Keratinocyte (primary cell): ENCODE data around the gene BANP. TPM values are rescaled to one million over a fixed set of nuclear protein-coding genes. Genes with fewer than 3 reads are reported as not detected.

Experiments used
- DNase-seq: peaks from one replicate; pipeline ENCODE4 v3.0.0-alpha.2; 2011; ENCODE audit warnings: low read depth, missing footprints, low spot score
- FAIRE-seq: peaks from 2 replicates; lab custom pipeline; 2011; peaks lifted over from hg19 to GRCh38; lab: Jason Lieb, UNC
- H2AFZ ChIP-seq: 2 replicates; pipeline ENCODE4 v1.6.0; 2012; ENCODE audit warnings: low read length, control low read depth, inconsistent platforms; ENCODE audit not compliant: control insufficient read depth
- H3K27ac ChIP-seq: 2 replicates; pipeline ENCODE4 v1.5.1; 2011; ENCODE audit warnings: low read length; ENCODE audit not compliant: control insufficient read depth, insufficient read depth
- H3K27me3 ChIP-seq: 3 replicates; pipeline ENCODE4 v1.6.0; 2011; ENCODE audit warnings: low read length; ENCODE audit not compliant: control insufficient read depth, insufficient read depth; ENCODE audit errors: extremely low read depth
- H3K36me3 ChIP-seq, 2 experiments: 2 replicates in 1 of 2; 3 replicates in 1 of 2; pipeline ENCODE4 v1.5.1; 2011; ENCODE audit warnings: low read length in 2 of 2, mild to moderate bottlenecking in 1 of 2; ENCODE audit not compliant: control insufficient read depth in 2 of 2, insufficient read depth in 2 of 2; ENCODE audit errors: extremely low read depth in 1 of 2
- H3K4me1 ChIP-seq: 3 replicates; pipeline ENCODE4 v1.5.1; 2011; ENCODE audit warnings: low read length; ENCODE audit not compliant: control insufficient read depth, insufficient read depth; ENCODE audit errors: extremely low read depth
- H3K4me2 ChIP-seq: 3 replicates; pipeline ENCODE4 v1.6.0; 2011; ENCODE audit warnings: low read depth, low read length; ENCODE audit not compliant: control insufficient read depth, insufficient read depth; ENCODE audit errors: extremely low read depth
- H3K4me3 ChIP-seq, 3 experiments: fragments of 200-600 bp in 1 of 3; sonication (generic) in 1 of 3; 2 replicates in 2 of 3; 3 replicates in 1 of 3; pipeline ENCODE4 v1.5.1; 2011 to 2016; ENCODE audit warnings: low read length in 3 of 3, mild to moderate bottlenecking in 3 of 3, control low read depth in 2 of 3, inconsistent platforms in 1 of 3, low read depth in 1 of 3, mixed read lengths in 1 of 3, mixed run types in 1 of 3, moderate library complexity in 1 of 3; ENCODE audit not compliant: control insufficient read depth in 2 of 3, insufficient read depth in 2 of 3; ENCODE audit errors: extremely low read depth in 1 of 3
- H3K79me2 ChIP-seq: 2 replicates; pipeline ENCODE4 v1.6.0; 2012; ENCODE audit warnings: low read length; ENCODE audit not compliant: control insufficient read depth, insufficient read depth
- H3K9ac ChIP-seq: 3 replicates; pipeline ENCODE4 v1.6.0; 2011; ENCODE audit warnings: low read length; ENCODE audit not compliant: control insufficient read depth, insufficient read depth; ENCODE audit errors: extremely low read depth
- H3K9me1 ChIP-seq: 3 replicates; pipeline ENCODE4 v1.6.0; 2011; ENCODE audit warnings: low read length; ENCODE audit not compliant: control insufficient read depth, insufficient read depth; ENCODE audit errors: extremely low read depth
- H3K9me3 ChIP-seq: 2 replicates; pipeline ENCODE4 v1.5.1; 2012; ENCODE audit warnings: low read depth, low read length; ENCODE audit not compliant: control insufficient read depth
- H4K20me1 ChIP-seq: 3 replicates; pipeline ENCODE4 v1.6.0; 2011; ENCODE audit warnings: low read length; ENCODE audit not compliant: control insufficient read depth, insufficient read depth; ENCODE audit errors: extremely low read depth
- EZH2 ChIP-seq: IDR thresholded peaks from one replicate; pipeline ENCODE4 v1.6.1; 2012; ENCODE audit warnings: inconsistent platforms, mild to moderate bottlenecking, low read length, moderate library complexity
- dilution Hi-C: fragments of 300-500 bp; cut with MboI; formaldehyde crosslinking; loops from one replicate; pipeline ENCODE4 v1.7.0; 2020; ENCODE audit warnings: low sequenced_read_pairs; ENCODE audit not compliant: extremely low pct_ligation_motif_present
- polyA plus RNA-seq, 5 experiments: library from polyadenylated mRNA; depleted of rRNA in 3 of 5; stranded (reverse) in 3 of 5; stranded (forward) in 1 of 5; unstranded in 1 of 5; fragments of >200 nt; gene quantifications; 1 replicate in 1 of 5; 2 replicates in 3 of 5; 3 replicates in 1 of 5; pipeline versions ENCODE4 v1.2.1 to v1.2.3, GENCODE V29; 2011 to 2012; ENCODE audit warnings: missing spikeins in 2 of 5, low read depth in 1 of 5, low replicate concordance in 1 of 5
- TF ChIP-seq, protein P1 (sequence below), 3 experiments: IDR thresholded peaks in 1 of 3; conservative IDR thresholded peaks in 1 of 3; optimal IDR thresholded peaks in 1 of 3; 2 replicates in 2 of 3; 3 replicates in 1 of 3; pipeline versions ENCODE3 to v1.5.1; 2011; ENCODE audit warnings: low read length in 3 of 3, mild to moderate bottlenecking in 3 of 3, moderate library complexity in 2 of 3, control low read depth in 1 of 3, inconsistent platforms in 1 of 3; ENCODE audit not compliant: insufficient read depth in 2 of 3; ENCODE audit errors: extremely low read depth in 1 of 3

Gene BANP
- polyA plus RNA-seq, 1 donor (not counting 4 experiments of a cell fraction or from before 2014, with no cell fraction given) = 10.8 TPM

DNA sequence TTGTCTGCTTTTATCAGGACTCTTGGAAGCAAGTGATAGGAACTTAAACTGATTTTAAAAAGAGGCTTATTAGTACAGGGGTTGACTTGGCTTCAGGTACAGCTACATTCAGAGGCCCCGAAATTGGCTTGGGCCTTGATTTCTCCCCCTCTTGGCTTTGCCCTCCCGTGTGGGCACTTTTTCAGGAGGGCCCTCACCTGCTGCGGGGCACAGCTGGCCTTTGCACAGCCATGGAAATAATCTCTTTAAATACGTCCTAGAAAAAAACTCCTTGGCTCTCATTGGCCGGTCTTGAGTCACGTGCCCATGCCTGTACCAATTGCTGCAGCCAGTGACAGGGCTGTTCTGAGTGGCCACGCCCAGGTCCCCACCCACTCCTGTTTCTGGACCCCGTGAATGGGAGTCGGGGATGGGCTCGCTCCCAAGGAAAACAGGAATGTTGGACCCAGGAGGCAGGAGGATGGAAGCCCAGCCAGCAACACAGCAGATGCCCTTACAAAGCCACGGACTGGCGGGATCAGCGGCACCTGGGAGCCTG is 29.9 kb upstream of the BANP start:
- Histone ChIP-seq H3K9me3 (no peaks in the 10 kb centered on the region), H3K27me3 (peaks cover 22% of the 10 kb centered on the region), H4K20me1 (no peaks in the 10 kb centered on the region), H3K79me2 (no peaks in the 10 kb centered on the region), H3K27ac (no peak overlapping the region), H3K9ac (no peak overlapping the region), H3K4me2 (no peak overlapping the region), H3K4me1 (peaks cover 21% of the 10 kb centered on the region), H3K4me3 (no peak overlapping the region), H3K9me1 (no peaks in the 10 kb centered on the region), H2AFZ (no peak overlapping the region), H3K36me3 (no peaks in the 10 kb centered on the region)
- FAIRE-seq (no peak), DNase-seq (no peak)
- no peak for TF ChIP-seq EZH2
- TF ChIP-seq, protein P1, sequence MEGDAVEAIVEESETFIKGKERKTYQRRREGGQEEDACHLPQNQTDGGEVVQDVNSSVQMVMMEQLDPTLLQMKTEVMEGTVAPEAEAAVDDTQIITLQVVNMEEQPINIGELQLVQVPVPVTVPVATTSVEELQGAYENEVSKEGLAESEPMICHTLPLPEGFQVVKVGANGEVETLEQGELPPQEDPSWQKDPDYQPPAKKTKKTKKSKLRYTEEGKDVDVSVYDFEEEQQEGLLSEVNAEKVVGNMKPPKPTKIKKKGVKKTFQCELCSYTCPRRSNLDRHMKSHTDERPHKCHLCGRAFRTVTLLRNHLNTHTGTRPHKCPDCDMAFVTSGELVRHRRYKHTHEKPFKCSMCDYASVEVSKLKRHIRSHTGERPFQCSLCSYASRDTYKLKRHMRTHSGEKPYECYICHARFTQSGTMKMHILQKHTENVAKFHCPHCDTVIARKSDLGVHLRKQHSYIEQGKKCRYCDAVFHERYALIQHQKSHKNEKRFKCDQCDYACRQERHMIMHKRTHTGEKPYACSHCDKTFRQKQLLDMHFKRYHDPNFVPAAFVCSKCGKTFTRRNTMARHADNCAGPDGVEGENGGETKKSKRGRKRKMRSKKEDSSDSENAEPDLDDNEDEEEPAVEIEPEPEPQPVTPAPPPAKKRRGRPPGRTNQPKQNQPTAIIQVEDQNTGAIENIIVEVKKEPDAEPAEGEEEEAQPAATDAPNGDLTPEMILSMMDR (optimal IDR thresholded peaks at IDR 0.05 in 1 of 3, IDR thresholded peaks at IDR 0.05 in 1 of 3, conservative IDR thresholded peaks at IDR 0.05 in 1 of 3; ENCODE audit: extremely low read depth in 1 of 3, insufficient read depth in 2 of 3, low read length in 3 of 3) = no peak
- dilution Hi-C loops = no loop called here

DNA sequence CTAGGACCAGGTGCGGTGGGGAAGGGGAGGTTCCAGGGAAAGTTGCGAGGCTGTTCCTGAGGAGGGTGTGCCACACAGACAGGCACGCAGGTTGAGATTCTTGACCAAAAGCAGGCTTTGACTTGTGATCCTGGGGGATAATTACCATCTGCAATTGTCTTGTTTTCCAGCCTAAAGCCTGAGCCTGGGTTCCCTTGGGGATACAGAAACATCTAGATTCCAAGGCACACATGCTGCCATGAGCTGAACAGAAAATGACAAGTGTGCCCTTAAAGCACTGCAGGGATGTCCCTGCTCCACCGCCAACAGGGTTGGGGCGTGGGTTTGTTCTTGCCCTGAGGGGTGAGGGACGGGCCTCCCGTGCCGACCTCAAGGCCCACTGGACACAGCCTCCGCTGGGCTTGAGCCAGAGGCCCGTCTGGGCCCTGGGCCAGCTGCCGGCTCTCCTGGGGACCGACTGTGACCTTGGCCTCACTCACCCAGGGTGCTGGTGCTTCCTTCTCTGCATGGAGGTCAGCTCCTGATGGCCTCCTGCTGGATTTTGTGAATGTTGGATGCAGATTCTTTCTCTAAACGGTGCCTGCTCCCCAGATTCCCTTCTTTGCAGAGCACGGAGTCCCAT is 28.9 kb upstream of the BANP start:
- Histone ChIP-seq H2AFZ (no peak overlapping the region), H3K9me1 (no peaks in the 10 kb centered on the region), H3K27me3 (peaks cover 30% of the 10 kb centered on the region), H3K9me3 (no peaks in the 10 kb centered on the region), H4K20me1 (no peaks in the 10 kb centered on the region), H3K9ac (no peak overlapping the region), H3K79me2 (no peaks in the 10 kb centered on the region), H3K36me3 (no peaks in the 10 kb centered on the region), H3K4me1 (peaks cover 21% of the 10 kb centered on the region), H3K4me3 (no peak overlapping the region), H3K4me2 (no peak overlapping the region), H3K27ac (no peak overlapping the region)
- TF ChIP-seq, protein P1 (optimal IDR thresholded peaks at IDR 0.05 in 1 of 3, IDR thresholded peaks at IDR 0.05 in 1 of 3, conservative IDR thresholded peaks at IDR 0.05 in 1 of 3; ENCODE audit: extremely low read depth in 1 of 3, insufficient read depth in 2 of 3, low read length in 3 of 3) = no peak
- FAIRE-seq (no peak), DNase-seq (no peak)
- dilution Hi-C loops = no loop called here
